ENCODE results near the gene CENPI.

Gene CENPI

DNA sequence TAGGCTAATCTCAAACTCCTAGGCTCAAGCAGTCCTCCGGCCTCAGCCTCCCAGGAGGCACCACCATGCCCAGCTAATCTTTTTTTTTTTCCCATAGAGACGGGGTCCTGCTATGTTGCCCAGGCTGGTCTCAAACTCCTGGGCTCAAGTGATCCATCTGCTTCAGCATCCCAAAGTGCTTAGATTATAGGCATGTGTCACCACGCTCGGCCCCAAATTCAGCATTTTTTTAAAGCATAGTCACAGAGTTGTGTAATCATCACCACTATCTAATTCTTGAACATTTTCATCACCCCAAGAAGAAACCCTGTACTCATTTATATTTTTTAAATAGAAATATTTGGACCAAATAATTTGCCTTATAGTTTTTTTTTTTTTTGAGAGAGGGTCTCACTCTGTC lies 10.3 kb downstream of the CENPI start:
- no peak overlapping the region for H3K9ac ChIP-seq (ENCODE audit: low read depth, low read length)
- no peaks in the 10 kb centered on the region for H3K4me1 ChIP-seq (ENCODE audit: insufficient read depth, low read length)
- no peaks in the 10 kb centered on the region; the same call in 1 of the 2 replicates for H3K9me3 ChIP-seq (ENCODE audit: control insufficient read depth, insufficient read depth, low read length)
- 0 out of 2 replicates have a peak, but pooled peaks cover 5% of the 10 kb centered on the region for H3K36me3 ChIP-seq (ENCODE audit: insufficient read depth, low read length)

GRCh38 chrX:101117701-101118100 lies 19.7 kb downstream of the CENPI start:
- no peak overlapping the region for H3K9ac ChIP-seq (ENCODE audit: low read depth, low read length)
- H3K9me3 ChIP-seq (ENCODE audit: control insufficient read depth, insufficient read depth, low read length) = no peaks in the 10 kb centered on the region
- no peaks in the 10 kb centered on the region for H3K36me3 ChIP-seq (ENCODE audit: insufficient read depth, low read length)
- H3K4me1 ChIP-seq (ENCODE audit: insufficient read depth, low read length) = no peaks in the 10 kb centered on the region

DNA sequence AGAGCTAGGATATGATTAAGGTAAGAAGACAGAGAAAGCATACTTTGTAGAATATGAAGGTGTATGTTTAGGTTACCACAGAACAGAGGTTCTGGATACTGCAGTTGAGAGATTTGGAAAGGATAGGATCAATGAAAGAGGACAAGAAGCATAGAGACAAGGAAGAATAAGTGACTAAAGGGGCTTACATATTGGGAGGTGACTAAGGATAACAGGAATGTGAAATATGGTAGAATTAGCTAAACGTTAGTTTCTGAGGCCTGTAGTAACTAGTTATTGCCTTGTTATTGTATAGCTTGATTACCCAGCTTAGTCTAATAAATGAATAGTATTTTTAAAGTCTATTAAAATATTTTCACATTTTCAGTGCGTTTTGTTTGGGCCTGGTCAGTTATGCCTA lies 38.2 kb downstream of the CENPI start:
- Histone ChIP-seq H3K9me3 (ENCODE audit: control insufficient read depth, insufficient read depth, low read length) (no peaks in the 10 kb centered on the region), H3K36me3 (ENCODE audit: insufficient read depth, low read length) (no peaks in the 10 kb centered on the region), H3K9ac (ENCODE audit: low read depth, low read length) (no peak overlapping the region), H3K4me1 (ENCODE audit: insufficient read depth, low read length) (no peaks in the 10 kb centered on the region)

All from ES-I3 (cell line).